HG03521 (cell line): Measurements from ENCODE around the gene IL21R.

ENCODE experiments used
- ATAC-seq: cut with Tn5 transposase; IDR thresholded peaks from one replicate; pipeline ENCODE4 v1.9.1; 2021; ENCODE audit warnings: mild to moderate bottlenecking, moderate library complexity; ENCODE audit not compliant: unreplicated experiment

The IL21R gene

GRCh38 chr16:27401768-27402568, at the start of gene IL21R:
Gene IL21R, plus strand, starts transcription at chr16:27402174. Its CDS starts 27,898 bp downstream, at chr16:27430072.
- ATAC-seq: peak; percentile 51

- no peak for ATAC-seq
Measured at GRCh38 chr16:27353853-27354252, 48.1 kb upstream of the IL21R start.

GRCh38 chr16:27355610-27356009, 46.4 kb upstream of the IL21R start:
- ATAC-seq: no peak

- ATAC-seq: no peak
Measured at GRCh38 chr16:27356794-27357193, 45.2 kb upstream of the IL21R start.

- no peak for ATAC-seq
Measured at GRCh38 chr16:27359051-27359450, 42.9 kb upstream of the IL21R start.

GRCh38 chr16:27359615-27360014, 42.4 kb upstream of the IL21R start:
- no peak for ATAC-seq

- no peak for ATAC-seq
Measured at GRCh38 chr16:27361987-27362386, 40.0 kb upstream of the IL21R start.

- no peak for ATAC-seq
Measured at GRCh38 chr16:27362570-27363245, 39.3 kb upstream of the IL21R start.

GRCh38 chr16:27363246-27363632, 38.7 kb upstream of the IL21R start:
- no peak for ATAC-seq

GRCh38 chr16:27363797-27364196, 38.2 kb upstream of the IL21R start:
- no peak for ATAC-seq

- ATAC-seq: no peak
Measured at GRCh38 chr16:27364493-27365141, 37.4 kb upstream of the IL21R start.

GRCh38 chr16:27365142-27366089, 36.6 kb upstream of the IL21R start:
- no peak for ATAC-seq

- no peak for ATAC-seq
Measured at GRCh38 chr16:27366687-27367460, 35.1 kb upstream of the IL21R start.

GRCh38 chr16:27367461-27368357, 34.3 kb upstream of the IL21R start:
- peak; percentile 61 for ATAC-seq

- no peak for ATAC-seq
Measured at GRCh38 chr16:27368358-27368722, 33.6 kb upstream of the IL21R start.

GRCh38 chr16:27369806-27370205, 32.2 kb upstream of the IL21R start:
- ATAC-seq: no peak

- ATAC-seq: no peak
Measured at GRCh38 chr16:27370318-27370717, 31.7 kb upstream of the IL21R start.

- no peak for ATAC-seq
Measured at GRCh38 chr16:27373312-27373711, 28.7 kb upstream of the IL21R start.

- no peak for ATAC-seq
Measured at GRCh38 chr16:27374221-27374803, 27.7 kb upstream of the IL21R start.
